GM19043 (cell line): ENCODE results near the gene BAG1.
A peak's percentile ranks its signal among the peaks of the same experiment; 100 is the strongest.

Experiments
- ATAC-seq: cut with Tn5 transposase; IDR thresholded peaks from one replicate; pipeline ENCODE4 v1.9.1; 2021; ENCODE audit warnings: low read depth; ENCODE audit not compliant: unreplicated experiment

Gene BAG1

DNA sequence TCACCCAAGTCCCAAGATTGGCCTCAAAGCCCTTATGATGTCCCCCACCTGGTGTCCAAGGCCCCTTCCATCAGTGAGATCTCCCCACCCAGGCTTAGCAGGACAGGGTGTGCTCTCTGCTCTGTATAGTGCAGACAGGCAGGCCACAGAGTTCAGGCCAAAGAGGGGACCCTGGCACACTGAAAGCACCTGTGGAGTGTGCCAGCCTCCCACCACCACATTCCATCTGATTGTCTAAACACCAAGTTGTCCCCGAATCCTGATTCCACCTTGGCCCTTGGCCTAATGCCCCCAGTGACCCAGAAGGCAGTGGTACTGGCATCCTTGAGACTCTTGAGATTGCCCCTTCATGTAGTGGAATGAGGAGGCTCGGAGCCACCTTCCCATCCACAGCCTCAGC, 19.2 kb downstream of the BAG1 start:
- ATAC-seq, result no peak

- ATAC-seq, result no peak
Measured at GRCh38 chr9:33244137-33244784, 20.2 kb downstream of the BAG1 start.

DNA sequence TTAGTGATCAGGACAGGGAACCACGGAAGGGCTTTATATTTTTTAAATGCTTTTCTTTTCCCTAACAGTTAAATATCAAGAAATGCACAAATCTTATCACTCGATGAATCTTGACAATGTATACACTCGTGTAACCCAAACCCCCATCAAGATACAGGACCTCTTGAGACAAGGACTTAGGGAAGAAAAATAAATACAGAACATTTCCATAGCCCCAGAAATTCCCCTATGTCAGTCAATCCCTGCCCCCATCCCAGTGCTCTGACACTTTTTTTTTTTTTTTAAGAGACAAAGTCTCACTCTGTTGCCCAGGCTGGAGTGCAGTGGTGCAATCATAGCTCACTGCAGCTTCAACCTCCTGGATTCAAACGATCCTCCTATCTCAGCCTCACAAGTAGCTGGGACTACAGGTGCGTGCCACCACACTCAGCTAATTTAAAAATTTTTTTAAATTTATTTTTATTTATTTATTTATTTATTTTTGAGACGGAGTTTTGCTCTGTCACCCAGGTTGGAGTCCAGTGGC, 21.8 kb downstream of the BAG1 start:
- ATAC-seq, result no peak

GRCh38 chr9:33241298-33241697, 23.2 kb downstream of the BAG1 start:
- no peak for ATAC-seq

DNA sequence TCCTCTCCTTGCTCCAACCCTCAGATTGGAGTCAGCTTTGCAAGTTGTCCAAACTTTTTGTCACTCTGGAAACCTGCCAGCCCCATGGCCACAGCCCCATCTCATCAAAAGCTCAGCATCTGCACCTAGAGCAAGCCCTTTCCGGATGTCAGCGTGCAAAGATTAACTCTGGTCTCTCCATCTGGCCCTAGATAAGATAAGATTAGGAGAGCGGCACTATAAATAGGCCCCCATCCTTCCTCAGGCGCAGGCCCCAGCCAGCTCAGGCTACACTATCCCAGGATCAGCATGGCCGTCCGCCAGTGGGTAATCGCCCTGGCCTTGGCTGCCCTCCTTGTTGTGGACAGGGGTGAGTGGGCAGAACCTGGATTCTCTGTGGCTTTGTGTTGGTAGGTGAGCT, 24.6 kb downstream of the BAG1 start, which contains the start of gene SPINK4:
Gene SPINK4, plus strand, starts transcription at position 247 of the 400 bp plus-strand sequence. Its CDS starts 42 bp downstream, at position 289.
- ATAC-seq, result no peak

DNA sequence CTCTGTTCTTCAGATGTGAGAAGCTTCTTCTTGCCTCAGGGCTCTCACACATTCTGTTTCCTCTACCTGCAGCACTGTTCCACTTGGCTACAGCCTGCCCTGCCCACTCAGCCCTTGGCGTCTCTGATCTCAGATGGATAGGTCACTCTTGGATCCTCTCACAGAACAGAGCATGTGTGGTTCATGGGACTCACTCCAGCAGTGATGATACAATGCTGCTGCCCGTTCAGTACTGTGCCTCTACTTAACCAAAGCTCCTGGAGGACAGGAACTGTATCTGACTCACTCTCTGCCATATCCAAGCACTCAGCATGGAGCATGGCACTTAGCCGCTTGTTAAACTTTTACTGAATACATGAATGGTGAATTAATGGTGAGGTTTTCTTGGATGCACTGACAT, 27.9 kb downstream of the BAG1 start:
- ATAC-seq, result no peak

DNA sequence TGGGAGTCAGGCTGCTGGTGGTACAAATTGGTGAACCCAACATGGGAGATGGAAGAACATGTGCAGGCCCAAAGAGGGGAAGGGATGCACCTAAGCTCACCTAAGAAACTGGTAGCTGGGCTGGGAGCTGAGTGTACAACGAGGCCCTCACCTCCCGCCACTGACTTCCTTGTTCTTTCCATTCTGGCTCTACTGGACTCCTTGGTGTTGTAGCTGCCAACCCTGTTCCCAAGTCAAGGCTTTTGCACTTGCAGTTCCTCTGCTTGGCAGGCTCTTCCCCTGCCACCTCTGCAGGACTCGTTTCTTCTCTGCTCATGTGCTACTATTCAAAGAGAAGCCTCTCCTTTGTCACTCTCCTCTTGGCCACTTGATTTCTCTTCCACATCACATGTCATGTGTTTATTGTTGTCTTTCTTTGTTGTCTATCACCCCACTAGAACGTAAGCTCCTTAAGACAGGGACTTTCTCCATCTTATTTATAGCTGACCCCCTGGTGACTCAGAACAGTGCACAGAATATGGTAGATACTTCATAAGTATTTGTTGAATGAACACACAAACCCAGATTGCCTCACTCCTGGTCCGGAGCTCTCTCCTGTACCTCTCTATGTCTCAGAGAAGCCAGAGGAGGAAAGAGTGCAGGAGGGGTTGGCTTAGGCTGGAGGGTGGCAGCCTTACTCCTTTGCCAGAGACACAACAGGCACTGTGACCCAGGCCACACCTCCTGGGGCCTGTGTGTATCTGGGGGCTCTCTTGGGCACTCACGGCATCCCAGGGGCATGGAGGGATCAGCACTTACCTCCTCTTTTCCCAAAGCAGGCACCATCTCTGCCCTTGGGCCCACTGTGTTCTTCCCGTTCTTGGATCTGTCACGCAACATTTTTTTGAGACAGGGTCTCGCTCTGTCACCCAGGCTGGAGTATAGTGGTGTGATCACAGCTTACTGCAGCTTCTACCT, 29.7 kb downstream of the BAG1 start:
- no peak for ATAC-seq

GRCh38 chr9:33233626-33234342, 30.7 kb downstream of the BAG1 start:
- no peak for ATAC-seq

- no peak for ATAC-seq
Measured at GRCh38 chr9:33232815-33233214, 31.7 kb downstream of the BAG1 start.

DNA sequence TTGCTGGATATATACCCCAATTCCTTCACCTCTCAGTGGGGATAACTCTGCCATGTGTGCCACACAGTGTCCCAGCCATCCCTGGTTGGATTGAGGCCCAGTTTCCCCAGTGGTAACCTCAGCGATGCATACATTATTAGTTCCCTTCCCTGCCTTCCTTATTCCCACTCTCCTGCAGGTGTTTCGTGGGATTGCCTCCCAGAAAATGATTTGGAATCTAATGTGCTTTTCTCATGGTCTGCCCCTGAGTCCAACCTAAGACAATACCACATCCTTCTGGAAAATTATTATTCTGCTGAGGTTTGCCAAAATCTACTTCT, 32.9 kb downstream of the BAG1 start:
- ATAC-seq, result no peak

GRCh38 chr9:33230756-33231622, 33.5 kb downstream of the BAG1 start:
- ATAC-seq, result no peak

GRCh38 chr9:33229359-33230114, 35.0 kb downstream of the BAG1 start:
- no peak for ATAC-seq

- ATAC-seq, result no peak
Measured at GRCh38 chr9:33228606-33229005, 35.9 kb downstream of the BAG1 start.

DNA sequence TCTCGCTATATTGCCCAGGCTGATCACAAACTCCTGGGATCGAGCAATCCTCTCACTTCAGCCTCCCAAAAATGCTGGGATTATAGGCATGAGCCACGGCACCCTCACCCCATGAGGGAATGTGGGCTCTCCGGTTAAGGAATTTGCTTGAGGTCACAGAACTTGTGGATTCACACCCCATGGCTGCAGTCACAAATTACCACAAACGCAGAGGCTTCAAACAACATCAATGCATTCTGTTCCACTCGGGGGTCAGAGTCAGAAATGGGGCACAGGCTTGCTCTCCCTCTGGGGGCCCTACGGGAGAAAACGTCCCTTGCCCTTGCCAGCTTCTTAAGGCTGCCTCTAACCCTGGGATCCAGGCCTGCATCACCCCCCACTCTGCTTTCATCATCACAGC, 36.8 kb downstream of the BAG1 start:
- no peak for ATAC-seq

DNA sequence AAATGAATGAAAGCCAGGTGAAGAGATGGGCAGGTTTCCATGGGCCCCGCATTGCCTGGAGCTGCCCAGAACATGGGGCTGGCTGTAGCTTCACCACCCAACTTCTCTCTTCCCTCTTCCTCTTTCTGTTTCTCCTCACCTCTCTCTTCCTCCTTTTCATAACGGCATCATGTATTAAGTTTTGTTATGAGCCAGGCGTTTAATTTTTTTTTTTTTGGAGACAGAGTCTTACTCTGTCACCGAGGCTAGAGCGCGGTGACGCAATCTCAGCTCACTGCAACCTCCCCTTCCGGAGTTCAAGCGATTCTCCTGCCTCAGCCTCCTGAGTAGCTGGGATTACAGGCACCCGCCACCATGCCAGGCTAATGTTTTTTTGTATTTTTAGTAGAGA, 37.5 kb downstream of the BAG1 start:
- peak; percentile 48 for ATAC-seq

- no peak for ATAC-seq
Measured at GRCh38 chr9:33225319-33226147, 39.0 kb downstream of the BAG1 start.

- ATAC-seq, result no peak
Measured at GRCh38 chr9:33223696-33224095, 40.8 kb downstream of the BAG1 start.

DNA sequence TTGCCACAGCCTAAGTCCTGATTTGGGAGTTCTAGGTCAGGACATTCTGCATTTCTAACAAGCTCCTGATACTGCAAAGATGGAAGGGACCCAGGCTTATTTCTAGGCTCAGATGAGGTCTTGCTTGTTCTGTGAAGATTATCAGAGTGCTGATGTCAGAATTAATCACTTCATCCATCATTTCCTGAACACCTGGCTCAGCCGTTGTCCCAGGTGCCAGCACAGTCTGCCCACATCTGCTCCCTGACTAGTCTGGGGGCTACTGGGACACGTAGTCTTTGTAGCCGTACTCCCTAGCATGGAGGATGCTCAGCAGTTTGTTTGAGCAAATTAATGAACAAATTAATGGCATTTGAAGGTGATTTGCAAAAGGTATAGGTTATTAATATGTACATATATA, 42.5 kb downstream of the BAG1 start:
- ATAC-seq, result no peak

GRCh38 chr9:33221568-33221884, 43.0 kb downstream of the BAG1 start:
- no peak for ATAC-seq
